ENCODE data around the gene SIRT5.
A peak's percentile ranks its signal among the peaks of the same experiment; 100 is the strongest.

SIRT5 gene

GRCh38 chr6:13528777-13529343 is 45.5 kb upstream of the SIRT5 start:
- no peak for DNase-seq (ENCODE audit: low read depth in 2 of 2)
- no peak for TF ChIP-seq CTCF (IDR thresholded peaks at IDR 0.05; ENCODE audit: low read depth, low read length)

GRCh38 chr6:13531956-13532355 is 42.4 kb upstream of the SIRT5 start:
- no peak for TF ChIP-seq CTCF (IDR thresholded peaks at IDR 0.05; ENCODE audit: low read depth, low read length)
- no peak for DNase-seq (ENCODE audit: low read depth in 2 of 2)

More at GRCh38 chr6:13528777-13529343, 45.5 kb upstream of the SIRT5 start:
- H3K4me3 ChIP-seq (replicated peaks in 1 of 2; ENCODE audit: low read depth in 2 of 2, low read length in 2 of 2): no peak overlapping the region

GRCh38 chr6:13534536-13534935 is 39.9 kb upstream of the SIRT5 start:
- no peak for TF ChIP-seq CTCF (IDR thresholded peaks at IDR 0.05; ENCODE audit: low read depth, low read length)
- no peak overlapping the region for H3K4me3 ChIP-seq (replicated peaks in 1 of 2; ENCODE audit: low read depth in 2 of 2, low read length in 2 of 2)
- no peak for DNase-seq (ENCODE audit: low read depth in 2 of 2)

More at GRCh38 chr6:13531956-13532355, 42.4 kb upstream of the SIRT5 start:
- no peak overlapping the region for H3K4me3 ChIP-seq (replicated peaks in 1 of 2; ENCODE audit: low read depth in 2 of 2, low read length in 2 of 2)

- no peak overlapping the region for H3K4me3 ChIP-seq (replicated peaks in 1 of 2; ENCODE audit: low read depth in 2 of 2, low read length in 2 of 2)
- DNase-seq (ENCODE audit: low read depth in 2 of 2): no peak
- TF ChIP-seq CTCF (IDR thresholded peaks at IDR 0.05; ENCODE audit: low read depth, low read length): no peak
These were observed 39.1 kb upstream of the SIRT5 start for GRCh38 chr6:13535306-13535705.

GRCh38 chr6:13536796-13537526 is 37.4 kb upstream of the SIRT5 start:
- H3K4me3 ChIP-seq (replicated peaks in 1 of 2; ENCODE audit: low read depth in 2 of 2, low read length in 2 of 2): no peak overlapping the region
- no peak for TF ChIP-seq CTCF (IDR thresholded peaks at IDR 0.05; ENCODE audit: low read depth, low read length)
- peak; percentile 12 to 26 for DNase-seq (ENCODE audit: low read depth in 2 of 2)

- H3K4me3 ChIP-seq (replicated peaks in 1 of 2; ENCODE audit: low read depth in 2 of 2, low read length in 2 of 2): no peak overlapping the region
- DNase-seq (ENCODE audit: low read depth in 2 of 2): no peak
- no peak for TF ChIP-seq CTCF (IDR thresholded peaks at IDR 0.05; ENCODE audit: low read depth, low read length)
These were observed 36.9 kb upstream of the SIRT5 start for GRCh38 chr6:13537527-13537897.

Measured in cardiac fibroblast (primary cell).